ENCODE results near the gene ATP11A.
"Not testable (repeated sequence)": the region's sequence is repeated elsewhere in the genome, so short reads cannot be mapped to it uniquely, and the experiment has no call there.

Gene ATP11A

GRCh38 chr13:112884700-112885099 lies 194.9 kb downstream of the ATP11A start:
- DNase-seq: not testable (repeated sequence)

DNA sequence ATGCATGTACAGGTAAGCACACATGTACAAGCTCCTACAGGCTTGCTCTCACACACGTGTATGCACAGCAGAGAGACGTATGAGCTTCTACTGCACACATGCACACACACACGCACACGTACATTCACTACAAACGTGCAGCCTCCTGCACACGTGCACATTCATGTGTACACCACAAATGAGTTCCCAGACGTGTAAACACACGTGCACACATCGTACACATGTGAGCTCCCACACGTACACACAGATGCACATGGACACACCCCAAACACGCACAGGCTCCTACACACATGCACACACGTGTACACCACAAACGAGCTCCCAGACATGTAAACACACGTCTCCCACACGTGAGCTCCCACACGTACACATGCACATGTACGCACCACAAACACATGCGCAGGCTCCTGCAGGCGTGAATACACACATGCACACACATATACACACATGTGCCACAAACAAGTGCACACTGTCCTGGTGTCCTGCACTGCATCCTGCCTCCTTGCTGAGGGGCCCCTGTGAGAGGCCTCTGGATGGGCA lies 195.5 kb downstream of the ATP11A start:
- no peak for DNase-seq

DNA sequence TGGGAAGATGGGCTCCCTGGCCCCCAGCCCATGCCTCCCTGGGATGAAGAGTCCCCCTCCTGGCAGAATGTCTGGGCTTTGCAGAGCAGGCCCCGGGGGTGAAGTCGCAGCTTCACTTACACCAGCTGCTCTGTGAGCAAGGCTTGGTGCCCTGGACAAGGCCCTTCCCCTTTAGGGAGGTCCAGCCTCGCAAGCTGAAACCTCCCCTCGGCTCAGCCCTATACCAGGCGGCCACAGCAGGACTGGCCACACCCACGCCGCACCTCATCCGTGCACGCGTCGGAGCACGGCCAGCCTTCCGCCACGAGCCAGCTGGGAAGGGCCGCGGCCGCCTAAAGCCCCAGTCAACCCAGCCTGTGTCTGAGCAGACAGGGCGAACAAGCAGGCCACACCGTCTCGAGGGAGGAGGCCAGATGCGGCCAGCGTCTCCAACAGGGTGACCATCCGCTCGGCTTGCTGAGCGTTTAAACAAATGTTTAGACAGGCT lies 196.0 kb downstream of the ATP11A start:
- no peak for DNase-seq

- no peak for DNase-seq
These were observed 197.3 kb downstream of the ATP11A start for GRCh38 chr13:112887151-112887550.

- DNase-seq: no peak
These were observed 197.7 kb downstream of the ATP11A start for GRCh38 chr13:112887557-112887991.

DNA sequence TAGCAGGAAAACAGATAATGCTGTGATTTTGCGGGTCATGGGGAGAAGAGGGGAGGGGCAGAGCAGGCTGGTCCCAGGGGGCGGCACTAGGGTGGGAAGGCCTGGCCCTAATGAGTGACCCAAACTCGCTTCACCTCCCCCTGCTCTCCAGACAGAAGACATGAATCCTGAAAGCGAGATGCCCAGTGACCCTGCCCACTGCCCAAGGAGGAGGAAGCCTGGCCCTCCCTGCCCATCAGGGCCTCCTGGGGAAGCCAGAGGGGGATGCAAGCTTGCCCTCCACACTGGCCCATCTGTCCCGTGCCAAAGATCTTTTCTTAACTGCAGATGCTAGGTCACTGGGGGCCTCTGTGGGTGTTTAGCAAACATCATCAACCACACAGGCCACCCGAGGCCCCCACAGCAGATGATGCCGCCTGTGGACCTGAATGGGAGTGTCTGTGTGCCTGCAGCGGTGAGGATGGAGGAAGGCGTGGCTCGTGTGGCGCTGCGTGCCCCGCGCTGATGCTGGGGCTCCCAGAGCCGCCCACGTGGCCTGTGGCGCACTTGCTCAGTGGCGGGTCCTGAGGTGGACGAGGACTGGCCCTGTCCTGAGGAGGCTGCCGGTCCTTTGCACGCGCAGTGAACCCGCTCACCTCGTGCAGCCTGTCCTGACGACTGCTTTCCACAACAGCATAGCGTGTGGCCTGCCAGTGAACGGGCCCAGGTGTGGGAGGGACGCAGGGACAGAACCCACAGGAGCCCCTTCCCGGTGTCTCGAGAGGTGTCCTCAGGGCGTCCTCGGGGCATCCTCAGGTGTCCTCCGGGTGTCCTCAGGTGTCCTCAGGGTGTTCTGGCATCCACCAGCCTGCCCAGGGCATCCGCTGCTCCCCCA lies 198.6 kb downstream of the ATP11A start:
- DNase-seq: no peak

DNA sequence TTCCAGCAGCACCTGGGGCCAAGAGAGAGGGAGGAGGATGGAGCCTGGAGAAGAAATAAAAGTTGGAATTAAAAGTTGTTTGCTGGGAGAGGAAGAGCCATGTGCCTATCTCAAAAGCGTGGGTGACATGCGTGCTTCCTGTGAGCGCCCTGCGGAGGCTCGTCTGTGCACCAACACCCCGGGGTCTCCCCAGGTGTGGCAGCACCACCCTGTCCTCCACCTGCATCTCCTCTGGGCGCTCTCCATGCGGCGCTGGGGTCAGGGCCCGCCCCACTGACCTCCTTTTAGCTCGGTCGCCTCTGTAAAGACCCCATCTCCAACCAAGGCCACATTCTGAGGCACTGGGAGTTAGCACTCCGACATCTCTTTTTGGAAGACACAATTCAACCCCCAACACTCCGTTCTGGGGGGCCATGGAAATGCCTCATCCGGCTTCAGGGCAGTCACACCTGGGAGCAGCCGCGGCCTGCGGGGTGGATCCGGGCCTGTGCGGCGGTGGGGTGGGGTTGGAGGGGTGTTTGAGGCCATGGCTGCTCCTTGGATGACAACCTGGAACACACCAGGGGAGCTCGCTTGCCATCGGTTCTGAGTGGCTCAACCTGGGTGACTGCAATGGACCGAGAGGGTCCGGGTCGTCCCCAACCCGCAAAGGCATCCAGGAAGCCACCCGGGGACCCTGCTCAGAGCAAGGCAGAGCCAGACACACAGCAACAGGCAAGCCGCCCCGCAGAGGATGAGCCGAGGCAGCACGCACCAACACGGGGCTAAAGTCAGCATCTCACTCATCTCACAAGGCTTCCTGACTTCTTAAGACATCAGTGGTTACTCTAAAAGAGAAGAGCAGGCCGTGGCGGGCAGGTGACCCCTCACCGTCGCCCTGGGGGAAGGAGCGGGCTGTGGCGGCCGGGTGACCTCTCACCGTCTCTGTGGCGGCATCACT lies 199.8 kb downstream of the ATP11A start:
- no peak for DNase-seq

DNA sequence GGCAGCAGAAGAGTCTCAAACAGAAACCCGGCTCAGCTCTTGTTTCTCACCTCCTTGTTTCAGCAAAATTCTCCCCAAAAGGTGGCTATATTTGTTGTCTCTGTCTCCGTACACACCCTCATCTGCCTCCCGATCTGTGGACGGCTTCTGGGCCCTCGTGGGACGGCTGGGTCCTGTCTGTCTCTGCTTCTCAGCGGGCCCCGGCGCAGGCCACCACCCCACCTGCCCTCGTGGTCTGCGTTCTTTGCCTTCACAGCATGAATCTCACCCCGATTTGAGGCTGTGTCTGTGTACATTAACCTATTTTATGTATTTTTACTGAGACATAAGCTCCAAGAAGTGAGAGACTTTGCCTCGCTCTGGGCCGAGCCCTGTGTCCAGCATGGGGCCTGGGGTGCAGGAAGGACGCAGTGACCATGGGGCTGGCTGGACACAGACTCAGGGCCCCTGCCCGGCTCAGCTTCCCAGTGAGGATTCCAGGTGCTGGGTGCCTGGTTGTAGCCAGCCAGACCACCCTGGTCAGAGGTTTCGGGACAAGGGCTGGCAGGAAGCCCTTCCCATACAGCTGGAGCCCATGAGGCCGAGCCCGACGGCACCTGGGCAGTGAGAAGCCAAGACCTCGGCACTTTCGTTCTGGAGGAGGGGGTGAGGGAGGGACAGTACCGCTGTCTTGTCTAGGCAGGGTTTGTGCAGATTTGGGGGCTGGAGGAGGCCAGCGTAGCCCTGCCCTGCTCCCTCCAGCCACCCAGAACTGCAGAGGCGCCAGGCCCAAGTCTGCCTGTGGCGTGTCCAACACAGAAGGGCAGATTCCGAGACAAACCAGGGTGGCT lies 200.7 kb downstream of the ATP11A start:
- DNase-seq: no peak

DNA sequence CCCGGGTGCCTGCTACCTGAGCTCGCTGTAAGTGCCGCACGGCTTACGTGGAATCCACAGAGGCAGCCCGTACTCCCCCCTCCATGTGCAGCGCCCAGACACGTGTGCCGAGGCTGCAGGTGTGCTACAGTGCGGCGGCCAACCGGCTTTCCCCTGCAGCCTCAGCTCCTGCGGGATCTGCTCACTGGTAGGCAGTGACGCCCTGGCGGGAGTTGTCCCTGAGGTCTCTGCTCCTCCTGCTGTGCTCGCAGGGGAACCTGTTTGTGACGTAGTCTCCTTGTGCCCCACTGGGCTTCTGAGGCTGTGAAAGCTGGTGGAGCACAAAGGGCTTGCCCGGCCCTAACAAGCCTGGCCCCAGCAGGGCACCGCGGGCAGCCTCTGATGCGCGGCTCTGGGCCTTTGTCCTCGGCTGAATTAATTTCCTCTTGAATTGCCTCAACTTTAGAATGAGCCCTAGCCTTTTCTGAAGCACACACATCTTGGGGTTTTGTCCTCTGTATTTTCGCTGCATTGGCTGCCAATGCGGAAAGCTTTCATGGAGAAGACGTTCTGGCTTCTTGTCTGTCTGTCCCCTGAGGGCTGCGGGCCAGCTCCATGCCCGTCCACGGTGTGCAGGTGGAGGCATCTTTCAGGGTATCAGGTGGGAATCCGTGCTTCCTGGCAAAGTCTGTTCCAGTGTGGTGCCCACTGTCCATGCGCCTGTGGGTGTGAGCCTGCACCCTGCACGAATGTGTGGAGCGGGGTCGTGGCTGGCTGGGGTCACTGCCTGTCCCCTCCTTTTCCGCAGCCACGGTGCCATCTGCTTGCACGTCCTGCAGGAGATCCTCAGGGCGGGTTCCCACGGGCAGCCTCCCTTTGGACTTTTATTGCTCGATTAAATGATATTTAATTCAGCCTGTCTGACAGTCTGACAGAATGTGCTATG lies 201.9 kb downstream of the ATP11A start:
- DNase-seq: no peak

DNA sequence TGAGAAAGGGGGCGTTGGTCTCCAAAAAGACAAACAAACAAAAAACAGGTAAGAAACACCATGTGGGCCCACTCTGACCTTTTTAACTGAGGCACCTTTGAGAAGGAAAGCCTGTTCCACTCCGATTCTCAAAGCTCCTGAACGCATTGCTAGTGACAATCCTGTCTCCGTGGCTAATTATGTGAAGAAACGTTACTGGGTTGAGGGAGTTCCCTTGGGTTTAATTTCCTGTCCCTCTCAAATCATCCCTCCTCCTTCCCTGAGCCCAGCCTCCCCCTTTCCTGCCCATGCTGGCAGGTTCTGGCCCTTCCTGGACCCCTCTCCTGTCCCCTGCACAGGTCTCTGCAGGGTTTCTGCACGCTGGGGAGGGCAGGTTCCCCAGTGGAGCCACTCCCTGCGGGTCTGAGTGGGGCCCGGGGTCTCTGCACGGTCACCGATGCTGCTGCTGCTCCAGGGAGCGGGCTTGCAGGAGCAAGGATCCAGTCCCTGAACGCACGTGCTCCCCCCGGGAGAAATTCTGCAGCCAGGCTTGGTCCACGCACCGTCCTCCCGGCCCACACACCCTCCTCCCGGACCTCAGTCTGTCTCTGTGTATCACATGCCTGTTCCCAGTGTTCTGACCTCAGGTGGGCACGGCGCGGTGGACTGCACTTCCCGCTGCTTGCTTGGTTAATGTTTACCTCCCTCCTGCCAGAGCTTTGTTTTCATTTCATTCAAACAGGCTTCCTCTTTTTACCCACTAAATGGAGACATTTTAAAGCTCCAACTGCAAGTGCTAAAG lies 202.8 kb downstream of the ATP11A start:
- no peak for DNase-seq

- no peak for DNase-seq
These were observed 203.3 kb downstream of the ATP11A start for GRCh38 chr13:112893207-112893569.

DNA sequence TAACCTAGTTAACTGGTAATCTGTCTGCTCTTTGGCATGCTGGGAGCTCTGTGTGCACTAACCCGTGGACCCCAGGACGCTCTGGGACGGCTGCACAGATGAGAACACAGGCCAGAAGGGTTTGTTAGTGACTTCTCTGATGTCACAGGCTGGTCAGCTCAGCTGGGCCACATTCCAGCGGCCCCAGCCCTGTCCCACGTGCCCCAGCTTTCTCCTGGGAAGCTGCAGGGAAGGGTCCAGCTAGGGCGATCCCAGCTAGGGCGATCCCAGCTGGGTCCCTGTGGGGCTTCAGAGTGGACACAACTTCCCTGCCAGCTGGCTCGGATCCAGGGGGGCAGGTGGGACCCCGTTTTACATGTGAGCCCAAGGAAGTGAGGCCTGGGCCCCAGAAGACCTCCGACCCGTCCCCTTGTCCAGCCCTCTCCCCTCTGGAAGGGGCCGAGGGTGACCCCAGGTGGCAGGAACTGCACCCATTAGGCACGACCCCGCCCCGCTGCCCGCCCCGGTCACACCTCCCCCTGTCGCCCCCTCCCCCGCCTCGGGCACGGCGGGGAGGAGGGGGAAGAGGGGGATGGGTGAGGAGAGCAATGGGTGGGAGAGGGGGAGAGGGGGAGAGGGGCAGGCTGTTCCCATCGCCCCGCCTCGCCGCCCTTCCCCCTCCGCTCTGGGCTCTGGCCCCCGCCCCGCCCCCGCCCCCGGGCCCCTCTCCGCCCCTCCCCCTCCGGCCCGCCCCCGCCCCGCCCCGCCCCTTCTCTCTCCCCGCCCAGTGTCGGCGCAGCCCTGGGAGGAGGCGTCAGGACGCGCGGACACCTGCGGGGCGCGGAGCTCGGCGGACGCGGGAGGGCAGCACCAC lies 204.0 kb downstream of the ATP11A start:
- no peak for DNase-seq

DNA sequence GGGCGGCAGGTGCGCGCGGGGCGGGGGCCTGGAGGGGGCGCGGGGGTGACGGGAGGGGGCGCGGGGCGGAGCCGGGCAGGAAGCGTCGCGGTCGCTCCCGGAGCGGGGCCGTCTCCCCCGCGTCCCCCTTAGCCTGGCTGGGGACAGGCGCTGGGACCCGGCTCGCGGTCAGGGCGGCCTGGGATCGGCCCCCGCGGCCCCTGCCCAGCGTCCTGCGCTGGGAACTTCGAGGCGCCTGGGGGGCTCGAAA lies 204.5 kb downstream of the ATP11A start:
- DNase-seq: no peak

DNA sequence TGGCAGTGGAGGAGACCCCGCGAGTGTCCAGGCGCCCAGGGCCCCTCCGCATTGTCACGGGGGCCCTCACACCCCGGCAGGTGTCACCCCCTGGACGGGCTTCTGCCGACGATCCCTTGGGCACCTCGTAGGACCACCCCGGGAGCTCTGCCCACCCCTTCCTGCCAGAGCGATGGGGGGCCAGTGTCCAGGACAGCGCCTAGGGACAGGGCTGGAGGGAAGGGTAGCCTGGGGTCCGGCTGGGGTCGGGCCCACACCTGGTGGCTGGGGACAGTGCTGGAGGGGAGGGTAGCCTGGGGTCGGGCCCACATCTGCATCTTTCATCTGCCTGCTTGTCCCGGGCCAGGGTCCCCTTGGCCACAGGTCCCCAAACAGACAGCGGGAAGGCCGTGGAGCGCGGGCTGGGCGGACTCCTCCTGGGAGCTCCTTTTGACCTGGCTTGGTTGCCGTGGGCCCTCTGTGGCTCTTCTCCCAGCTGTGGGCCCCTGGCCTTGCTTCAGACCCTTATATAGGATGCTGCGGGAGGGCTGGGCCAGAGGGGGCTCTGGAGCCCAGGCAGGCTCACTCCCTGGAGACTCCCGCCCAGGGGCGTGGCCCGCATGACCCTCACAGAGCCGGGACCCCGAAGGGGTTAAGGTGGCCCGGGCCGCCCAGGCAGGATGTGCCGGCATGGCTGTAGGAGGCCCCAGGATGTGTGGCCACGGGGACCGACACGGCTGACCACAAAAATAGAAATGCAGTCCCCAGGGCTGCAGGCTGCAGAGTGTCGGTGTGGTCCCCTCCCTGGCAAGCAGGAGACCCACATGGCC lies 205.0 kb downstream of the ATP11A start:
- DNase-seq: no peak

- no peak for DNase-seq
These were observed 206.0 kb downstream of the ATP11A start for GRCh38 chr13:112895521-112896465.

DNA sequence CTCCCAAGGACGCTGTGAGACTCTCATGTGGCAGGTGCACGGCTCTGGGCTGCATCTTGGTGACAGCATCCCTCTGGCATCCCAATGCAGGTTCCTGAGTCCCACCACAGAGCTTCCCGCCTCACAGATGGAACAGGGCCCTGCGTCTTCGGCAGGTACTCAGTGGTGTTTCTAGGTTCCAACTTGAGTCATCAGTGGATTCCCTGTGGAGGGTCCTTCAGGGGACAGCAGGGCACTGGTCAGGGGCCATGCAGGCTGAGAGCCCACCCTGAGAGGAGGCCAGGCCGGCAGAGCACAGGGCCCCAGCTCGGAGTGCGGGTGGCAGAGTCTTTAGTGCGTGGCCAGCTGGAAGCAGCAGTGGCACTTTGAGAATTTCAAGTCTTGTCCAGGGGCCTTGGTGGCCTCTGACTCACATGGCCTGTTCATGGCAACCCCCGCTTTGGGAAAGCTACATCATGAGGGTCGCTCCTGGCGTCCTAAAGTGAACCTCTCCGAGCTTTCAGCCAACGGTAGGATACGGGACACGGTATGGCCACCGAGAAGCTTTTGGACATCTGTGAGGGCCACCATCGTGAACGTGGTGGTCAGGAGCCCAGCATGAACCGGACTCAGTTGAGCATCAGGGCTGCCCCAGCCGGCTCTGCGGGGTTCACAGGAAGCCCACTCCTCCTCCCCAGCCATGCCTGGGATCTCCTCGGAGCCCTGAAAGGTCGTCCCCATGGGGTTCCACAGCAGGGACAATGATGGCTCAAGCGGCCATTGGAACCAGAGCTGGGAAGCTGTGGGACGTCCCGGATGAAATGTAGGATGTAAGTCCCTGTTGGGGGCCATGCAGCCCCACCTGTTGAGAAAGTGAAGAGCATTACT lies 207.1 kb downstream of the ATP11A start:
- no peak for DNase-seq

GRCh38 chr13:112897603-112897955 lies 207.7 kb downstream of the ATP11A start:
- DNase-seq: no peak

Measured in activated gamma-delta T cell treated with Interleukin-2 at 50 U/mL for 16 hours (primary cell).